Measurements from ENCODE around the gene ATP5PO. TPM values are rescaled to one million over a fixed set of nuclear protein-coding genes. Genes with fewer than 3 reads are reported as not detected.

ATP5PO gene
- total and polyA plus RNA-seq, 2 donors (not counting 1 experiment from before 2014, with no cell fraction given), result 123 to 139 TPM

GRCh38 chr21:33871171-33871570, 44.4 kb downstream of the ATP5PO start:
- Histone ChIP-seq H3K36me3 (replicated peaks in 1 of 2; ENCODE audit: control extremely low read depth in 1 of 2, control insufficient read depth in 1 of 2, extremely low read depth in 1 of 2, insufficient read depth in 2 of 2, low read length in 1 of 2) (no peaks in the 10 kb centered on the region), H3K9ac (ENCODE audit: low read length) (no peak overlapping the region), H2AFZ (ENCODE audit: insufficient read depth, low read depth, low read length, poor library complexity, severe bottlenecking) (no peak overlapping the region), H3K4me3 (ENCODE audit: control extremely low read depth in 1 of 5, extremely low read depth in 1 of 5, insufficient read depth in 1 of 5, low read depth in 2 of 5, low read length in 4 of 5) (no peak overlapping the region), H3K27me3 (replicated peaks in 1 of 4; ENCODE audit: control extremely low read depth in 1 of 4, control insufficient read depth in 3 of 4, insufficient read depth in 4 of 4, low read length in 3 of 4) (no peaks in the 10 kb centered on the region), H3K4me2 (replicated peaks; ENCODE audit: low read depth, low read length, poor library complexity, severe bottlenecking) (no peak overlapping the region), H4K20me1 (ENCODE audit: control insufficient read depth, insufficient read depth, low read length, poor library complexity, severe bottlenecking) (no peaks in the 10 kb centered on the region), H3K27ac (ENCODE audit: low read length in 2 of 2) (no peak overlapping the region), H3K4me1 (ENCODE audit: control insufficient read depth in 2 of 2, insufficient read depth in 2 of 2, low read length in 2 of 2) (no peaks in the 10 kb centered on the region), H3K79me2 (ENCODE audit: control insufficient read depth, insufficient read depth, low read length) (no peaks in the 10 kb centered on the region), H3K9me3 (ENCODE audit: control extremely low read depth in 1 of 3, control insufficient read depth in 2 of 3, insufficient read depth in 1 of 3, low read length in 2 of 3) (no peaks in the 10 kb centered on the region)
- ATAC-seq (ENCODE audit: low read depth) (no peak), DNase-seq (no peak)
- Mint-ChIP-seq H3K4me1 (peaks cover 5% of the 10 kb centered on the region), H3K27ac (no peak overlapping the region), H3K4me3 (no peak overlapping the region), H3K9me3 (ENCODE audit: insufficient read depth) (no peaks in the 10 kb centered on the region), H3K27me3 (no peaks in the 10 kb centered on the region)
- 88% methylated on average over 3 of the region's 5 CpGs for WGBS (ENCODE audit: insufficient coverage)
- ChIA-PET POLR2A (no interaction called here), CTCF (no interaction called here)
- TF ChIP-seq EZH2 (IDR thresholded peaks at IDR 0.05; ENCODE audit: borderline replicate concordance, insufficient read depth, low read depth, low read length, poor library complexity, severe bottlenecking) (no peak), CTCF (IDR thresholded peaks at IDR 0.05) (no peak)
- intact Hi-C loops (cut with micrococcal nuclease), result no loop called here

- peaks cover 5% of the 10 kb centered on the region for H3K4me1 Mint-ChIP-seq
- no peaks in the 10 kb centered on the region for H3K79me2 ChIP-seq (ENCODE audit: control insufficient read depth, insufficient read depth, low read length)
- no peak overlapping the region for H3K4me3 Mint-ChIP-seq
- 89% methylated on average over 3 of the region's 4 CpGs for WGBS (ENCODE audit: insufficient coverage)
- H3K27ac Mint-ChIP-seq, result no peak overlapping the region
- no peak overlapping the region for H3K27ac ChIP-seq (ENCODE audit: low read length in 2 of 2)
- no peak overlapping the region for H3K4me3 ChIP-seq (ENCODE audit: control extremely low read depth in 1 of 5, extremely low read depth in 1 of 5, insufficient read depth in 1 of 5, low read depth in 2 of 5, low read length in 4 of 5)
- no peak for TF ChIP-seq EZH2 (IDR thresholded peaks at IDR 0.05; ENCODE audit: borderline replicate concordance, insufficient read depth, low read depth, low read length, poor library complexity, severe bottlenecking)
- CTCF ChIA-PET, result no interaction called here
- H3K9me3 Mint-ChIP-seq (ENCODE audit: insufficient read depth), result no peaks in the 10 kb centered on the region
- POLR2A ChIA-PET, result no interaction called here
- no peak overlapping the region for H3K4me2 ChIP-seq (replicated peaks; ENCODE audit: low read depth, low read length, poor library complexity, severe bottlenecking)
- no peaks in the 10 kb centered on the region for H3K36me3 ChIP-seq (replicated peaks in 1 of 2; ENCODE audit: control extremely low read depth in 1 of 2, control insufficient read depth in 1 of 2, extremely low read depth in 1 of 2, insufficient read depth in 2 of 2, low read length in 1 of 2)
- ATAC-seq (ENCODE audit: low read depth), result no peak
- no peaks in the 10 kb centered on the region for H4K20me1 ChIP-seq (ENCODE audit: control insufficient read depth, insufficient read depth, low read length, poor library complexity, severe bottlenecking)
- no peaks in the 10 kb centered on the region for H3K27me3 ChIP-seq (replicated peaks in 1 of 4; ENCODE audit: control extremely low read depth in 1 of 4, control insufficient read depth in 3 of 4, insufficient read depth in 4 of 4, low read length in 3 of 4)
- DNase-seq, result no peak
- H3K27me3 Mint-ChIP-seq, result no peaks in the 10 kb centered on the region
- H2AFZ ChIP-seq (ENCODE audit: insufficient read depth, low read depth, low read length, poor library complexity, severe bottlenecking), result no peak overlapping the region
- H3K9ac ChIP-seq (ENCODE audit: low read length), result no peak overlapping the region
- no peaks in the 10 kb centered on the region for H3K9me3 ChIP-seq (ENCODE audit: control extremely low read depth in 1 of 3, control insufficient read depth in 2 of 3, insufficient read depth in 1 of 3, low read length in 2 of 3)
- intact Hi-C loops (cut with micrococcal nuclease), result no loop called here
- no peaks in the 10 kb centered on the region for H3K4me1 ChIP-seq (ENCODE audit: control insufficient read depth in 2 of 2, insufficient read depth in 2 of 2, low read length in 2 of 2)
Measured at GRCh38 chr21:33870768-33871167, 44.8 kb downstream of the ATP5PO start.

Data from B cell (primary cell).